HUES64 (cell line): Measurements from ENCODE around the gene ANKRD29.

Experiments used
- H3K27ac ChIP-seq: 2 replicates; pipeline ENCODE4 v1.7.0; 2013; ENCODE audit warnings: low read depth, low read length, inconsistent platforms
- H3K27me3 ChIP-seq: 2 replicates; pipeline ENCODE4 v1.6.1; 2013; ENCODE audit warnings: mild to moderate bottlenecking, low read length; ENCODE audit not compliant: insufficient read depth
- H3K36me3 ChIP-seq: 2 replicates; pipeline ENCODE4 v1.6.1; 2013; ENCODE audit warnings: mild to moderate bottlenecking, low read length; ENCODE audit not compliant: insufficient read depth
- H3K4me1 ChIP-seq: 2 replicates; pipeline ENCODE4 v1.6.1; 2013; ENCODE audit warnings: mild to moderate bottlenecking, low read length, moderate library complexity; ENCODE audit not compliant: insufficient read depth
- H3K4me3 ChIP-seq: 2 replicates; pipeline ENCODE4 v1.5.1; 2013; ENCODE audit warnings: mild to moderate bottlenecking, low read length, moderate library complexity
- H3K9ac ChIP-seq: 2 replicates; pipeline ENCODE4 v1.6.1; 2013; ENCODE audit warnings: mild to moderate bottlenecking, low read depth, low read length
- H3K9me3 ChIP-seq: 2 replicates; pipeline ENCODE4 v1.6.1; 2013; ENCODE audit warnings: low read depth, low read length; ENCODE audit not compliant: insufficient read depth
- WGBS: fragments of 150-250, 120-280 bp; methylation state at CpG from one replicate; pipeline ENCODE4 v1.1.7; 2013; ENCODE audit warnings: missing lambda C conversion rate; 5-methylcytosine and 5-hydroxymethylcytosine counted together

ANKRD29 gene

DNA sequence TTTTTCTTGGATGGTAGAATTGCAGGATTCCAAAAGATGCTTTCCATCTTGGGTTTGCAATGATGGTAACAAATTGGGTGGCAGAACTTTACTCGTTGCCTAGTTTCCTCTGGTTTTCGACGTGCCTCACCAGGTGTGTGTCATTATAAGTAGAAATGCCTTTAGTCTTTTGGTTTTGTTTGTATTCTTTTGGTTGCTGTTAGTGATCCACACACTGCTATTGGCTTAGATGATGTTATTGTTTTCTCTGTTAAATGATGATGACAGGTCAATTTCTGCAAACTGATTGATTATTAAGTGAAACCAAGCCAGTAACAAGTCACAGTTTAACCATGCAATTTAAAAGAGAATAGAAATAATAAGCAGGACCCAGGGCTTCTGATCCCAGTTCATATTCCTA, 20.4 kb upstream of the ANKRD29 start:
- no peak overlapping the region for H3K9ac ChIP-seq
- WGBS = 94% methylated on average over 3 of the region's 3 CpGs
- no peaks in the 10 kb centered on the region for H3K9me3 ChIP-seq
- H3K4me3 ChIP-seq = no peak overlapping the region
- H3K27ac ChIP-seq = no peak overlapping the region
- no peaks in the 10 kb centered on the region for H3K4me1 ChIP-seq
- H3K36me3 ChIP-seq = no peaks in the 10 kb centered on the region
- peaks cover 19% of the 10 kb centered on the region for H3K27me3 ChIP-seq

GRCh38 chr18:23682472-23682871, 19.8 kb upstream of the ANKRD29 start:
- WGBS = 91% methylated on average over 1 of the region's 1 CpG

GRCh38 chr18:23682045-23682444, 19.3 kb upstream of the ANKRD29 start:
- H3K27ac ChIP-seq = no peak overlapping the region
- H3K4me1 ChIP-seq = no peaks in the 10 kb centered on the region
- H3K27me3 ChIP-seq = peaks cover 8% of the 10 kb centered on the region
- 95% methylated on average over 2 of the region's 2 CpGs for WGBS
- no peaks in the 10 kb centered on the region for H3K9me3 ChIP-seq
- no peaks in the 10 kb centered on the region for H3K36me3 ChIP-seq
- H3K9ac ChIP-seq = no peak overlapping the region
- no peak overlapping the region for H3K4me3 ChIP-seq

More at GRCh38 chr18:23682472-23682871, 19.8 kb upstream of the ANKRD29 start:
- no peaks in the 10 kb centered on the region for H3K9me3 ChIP-seq
- H3K9ac ChIP-seq = no peak overlapping the region
- no peak overlapping the region for H3K27ac ChIP-seq
- no peak overlapping the region for H3K4me3 ChIP-seq
- H3K27me3 ChIP-seq = peaks cover 13% of the 10 kb centered on the region
- H3K4me1 ChIP-seq = no peaks in the 10 kb centered on the region
- H3K36me3 ChIP-seq = no peaks in the 10 kb centered on the region

- H3K4me3 ChIP-seq = no peak overlapping the region
- no peak overlapping the region for H3K27ac ChIP-seq
- H3K27me3 ChIP-seq = no peaks in the 10 kb centered on the region
- H3K9me3 ChIP-seq = no peaks in the 10 kb centered on the region
- no peak overlapping the region for H3K9ac ChIP-seq
- no peaks in the 10 kb centered on the region for H3K36me3 ChIP-seq
- 98% methylated on average over 3 of the region's 3 CpGs for WGBS
- no peaks in the 10 kb centered on the region for H3K4me1 ChIP-seq
Observed at GRCh38 chr18:23675896-23676295, 13.2 kb upstream of the ANKRD29 start.

GRCh38 chr18:23675236-23675635, 12.5 kb upstream of the ANKRD29 start:
- no peak overlapping the region for H3K27ac ChIP-seq
- H3K4me3 ChIP-seq = no peak overlapping the region
- H3K36me3 ChIP-seq = no peaks in the 10 kb centered on the region
- H3K9me3 ChIP-seq = no peaks in the 10 kb centered on the region
- no peak overlapping the region for H3K9ac ChIP-seq
- H3K27me3 ChIP-seq = no peaks in the 10 kb centered on the region
- H3K4me1 ChIP-seq = no peaks in the 10 kb centered on the region

DNA sequence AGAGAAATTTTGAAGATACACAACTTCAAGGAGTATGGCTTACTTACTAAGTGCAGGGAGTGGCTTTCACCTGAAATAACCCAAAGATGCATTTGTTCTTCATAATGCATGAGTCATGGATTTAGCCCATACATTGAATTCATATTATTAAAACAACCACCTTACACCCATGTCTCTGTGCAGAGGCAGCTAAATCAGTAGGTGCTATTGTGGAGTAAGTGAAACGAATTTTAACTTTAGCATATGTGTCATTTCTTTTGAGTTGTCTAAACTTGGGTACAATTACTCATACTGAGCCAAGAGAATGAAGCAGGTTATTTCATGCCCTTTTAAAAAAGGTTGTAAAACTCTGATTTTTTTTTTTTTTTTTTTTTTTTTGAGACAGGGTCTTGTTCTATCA, 11.0 kb upstream of the ANKRD29 start:
- Histone ChIP-seq H3K27me3 (no peaks in the 10 kb centered on the region), H3K4me3 (no peak overlapping the region), H3K9ac (no peak overlapping the region), H3K36me3 (no peaks in the 10 kb centered on the region), H3K9me3 (no peaks in the 10 kb centered on the region), H3K27ac (no peak overlapping the region), H3K4me1 (peaks cover 6% of the 10 kb centered on the region; the same call in 1 of the 2 replicates)
- 100% methylated on average over 1 of the region's 1 CpG for WGBS

GRCh38 chr18:23671564-23671963, 8.9 kb upstream of the ANKRD29 start:
- H3K36me3 ChIP-seq = no peaks in the 10 kb centered on the region
- H3K4me1 ChIP-seq = peaks cover 10% of the 10 kb centered on the region; the same call in 1 of the 2 replicates
- no peak overlapping the region for H3K27ac ChIP-seq
- H3K9me3 ChIP-seq = no peaks in the 10 kb centered on the region
- 83% methylated on average over 1 of the region's 1 CpG for WGBS
- no peak overlapping the region for H3K9ac ChIP-seq
- H3K27me3 ChIP-seq = no peaks in the 10 kb centered on the region
- no peak overlapping the region for H3K4me3 ChIP-seq

DNA sequence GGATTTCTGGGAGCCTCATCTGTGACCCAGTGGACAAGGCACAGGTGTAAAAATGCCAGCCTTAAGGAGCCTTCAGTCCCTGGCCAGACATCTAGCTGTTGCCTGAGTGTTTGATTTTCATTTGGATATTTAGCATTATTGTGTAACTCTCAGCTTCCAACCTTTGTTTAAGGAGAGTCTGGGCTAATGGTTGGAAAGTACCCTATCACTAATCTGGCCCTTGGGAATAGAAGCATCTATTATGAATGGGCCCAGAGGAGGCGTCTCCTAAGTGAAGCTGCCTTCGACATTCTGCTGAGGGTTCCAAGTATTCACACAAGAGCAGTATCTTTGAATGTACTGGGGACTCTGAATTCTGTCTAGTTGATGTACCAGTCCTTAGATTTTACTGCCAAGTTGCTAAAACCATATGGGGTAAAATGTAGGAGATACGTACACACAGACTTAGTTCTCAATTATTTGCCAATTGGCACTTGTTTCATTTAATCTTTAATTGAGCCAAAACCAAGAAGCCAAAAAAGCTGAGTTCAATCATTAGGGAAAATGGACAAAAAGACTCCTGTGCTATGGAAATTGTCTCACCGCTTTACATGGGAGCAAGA, 7.2 kb upstream of the ANKRD29 start:
- peaks cover 10% of the 10 kb centered on the region; the same call in 1 of the 2 replicates for H3K4me1 ChIP-seq
- H3K27ac ChIP-seq = no peak overlapping the region
- H3K4me3 ChIP-seq = no peak overlapping the region
- no peak overlapping the region for H3K9ac ChIP-seq
- H3K36me3 ChIP-seq = no peaks in the 10 kb centered on the region
- no peaks in the 10 kb centered on the region for H3K27me3 ChIP-seq
- 93% methylated on average over 4 of the region's 4 CpGs for WGBS
- H3K9me3 ChIP-seq = no peaks in the 10 kb centered on the region

DNA sequence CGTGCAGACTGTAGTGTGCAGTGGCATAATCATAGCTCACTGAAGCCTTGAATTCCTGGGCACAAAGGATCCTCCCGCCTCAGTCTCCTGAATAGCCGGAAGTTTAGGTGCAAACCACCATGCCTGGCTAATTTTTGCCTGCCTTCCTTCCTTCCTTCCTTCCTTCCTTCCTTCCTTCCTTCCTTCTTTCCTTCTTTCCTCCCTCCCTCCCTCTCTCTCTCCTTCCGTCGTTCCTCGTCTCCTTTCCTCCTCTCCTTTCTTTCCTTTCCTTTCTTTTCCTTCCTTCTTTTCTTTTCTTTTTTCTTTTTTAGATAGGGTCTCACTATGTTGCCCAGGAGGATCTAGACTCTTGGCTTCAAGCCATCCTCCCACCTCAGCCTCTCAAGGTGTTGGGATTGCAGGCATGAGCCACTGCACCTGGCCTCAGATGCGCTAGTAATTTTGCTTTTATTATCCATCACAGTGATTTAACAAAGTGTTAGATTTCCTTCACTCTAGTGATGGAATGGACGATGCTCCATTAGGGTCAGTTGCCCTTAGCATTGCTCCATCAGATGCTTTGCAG, 6.6 kb upstream of the ANKRD29 start:
- H3K27me3 ChIP-seq = no peaks in the 10 kb centered on the region
- no peaks in the 10 kb centered on the region for H3K9me3 ChIP-seq
- H3K4me3 ChIP-seq = no peak overlapping the region
- H3K27ac ChIP-seq = no peak overlapping the region
- H3K4me1 ChIP-seq = peaks cover 10% of the 10 kb centered on the region; the same call in 1 of the 2 replicates
- WGBS = 91% methylated on average over 8 of the region's 8 CpGs
- no peaks in the 10 kb centered on the region for H3K36me3 ChIP-seq
- H3K9ac ChIP-seq = no peak overlapping the region

GRCh38 chr18:23668731-23669130, 6.0 kb upstream of the ANKRD29 start:
- no peak overlapping the region for H3K9ac ChIP-seq
- H3K9me3 ChIP-seq = no peaks in the 10 kb centered on the region
- no peaks in the 10 kb centered on the region for H3K27me3 ChIP-seq
- H3K27ac ChIP-seq = no peak overlapping the region
- WGBS = 12% methylated on average over 4 of the region's 4 CpGs
- no peaks in the 10 kb centered on the region for H3K36me3 ChIP-seq
- H3K4me3 ChIP-seq = no peak overlapping the region
- H3K4me1 ChIP-seq = peaks cover 10% of the 10 kb centered on the region; the same call in 1 of the 2 replicates

GRCh38 chr18:23667114-23667513, 4.4 kb upstream of the ANKRD29 start:
- Histone ChIP-seq H3K9me3 (no peaks in the 10 kb centered on the region), H3K27me3 (peaks cover 10% of the 10 kb centered on the region), H3K4me1 (peaks cover 10% of the 10 kb centered on the region; the same call in 1 of the 2 replicates), H3K4me3 (no peak overlapping the region), H3K36me3 (no peaks in the 10 kb centered on the region), H3K9ac (no peak overlapping the region), H3K27ac (no peak overlapping the region)
- WGBS = 92% methylated on average over 1 of the region's 1 CpG
